K562 (cell line): ENCODE measurements around the gene L3MBTL1. TPM values are rescaled to one million over a fixed set of nuclear protein-coding genes. Genes with fewer than 3 reads are reported as not detected.

Experiments
- ATAC-seq: fragments of 200-7000 bp; cut with Tn5 transposase; 3 replicates; pipeline ENCODE4 v1.9.1; 2020; ENCODE audit warnings: moderate library complexity
- BruUV-seq: library from RNA; stranded (reverse); fragments of 400-500 nt; replicated peaks from 2 replicates; lab custom pipeline; 2021; lab: Mats Ljungman, UMichigan
- CTCF ChIA-PET: fragments of 300-600 bp; formaldehyde crosslinking; extraction: SDS; loops from one replicate; lab custom pipeline; 2021; ENCODE audit warnings: low intra/inter-chr PET ratio; lab: Yijun Ruan, JAX
- POLR2A ChIA-PET: fragments of 300-600, 350-650 bp; sonication (Branson Sonifier 250); formaldehyde crosslinking; extraction: SDS; loops from one replicate; lab custom pipeline; 2021; ENCODE audit warnings: antibody characterized with exemption, inconsistent platforms; lab: Yijun Ruan, JAX
- DNase-seq, 4 experiments: peaks; one replicate each; pipeline versions ENCODE4 v3.0.0 to v3.0.0-alpha.2; 2011 to 2018; ENCODE audit warnings: low spot score in 3 of 4, mixed read lengths in 3 of 4; ENCODE audit errors: extremely low read depth in 1 of 4
- FAIRE-seq: peaks from 2 replicates; lab custom pipeline; 2011; peaks lifted over from hg19 to GRCh38; lab: Jason Lieb, UNC
- H2AFZ ChIP-seq: 2 replicates; pipeline ENCODE4 v1.6.0; 2011; ENCODE audit warnings: low read depth, low read length, control low read depth, inconsistent platforms
- H3K27ac ChIP-seq: fragments of 200-600 bp; 3 replicates; pipeline ENCODE4 v1.8.0; 2011; ENCODE audit warnings: low read depth, mild to moderate bottlenecking, control low read depth, inconsistent platforms, low read length, moderate library complexity, mixed read lengths; ENCODE audit errors: extremely low read depth
- H3K27me3 ChIP-seq, 2 experiments: fragments of 300-600 bp in 1 of 2; 2 replicates in 1 of 2; 3 replicates in 1 of 2; pipeline versions ENCODE4 v1.6.0 to v1.8.0; 2011; ENCODE audit warnings: inconsistent platforms in 2 of 2, low read length in 2 of 2, mild to moderate bottlenecking in 1 of 2, mixed read lengths in 1 of 2, moderate library complexity in 1 of 2; ENCODE audit not compliant: control insufficient read depth in 2 of 2, insufficient read depth in 2 of 2
- H3K36me3 ChIP-seq: fragments of 300-600 bp; 3 replicates; pipeline ENCODE4 v1.8.0; 2011; ENCODE audit warnings: mild to moderate bottlenecking, low read length, inconsistent platforms; ENCODE audit not compliant: control insufficient read depth, insufficient read depth
- H3K4me1 ChIP-seq, 2 experiments: fragments of 200-600 bp in 1 of 2; replicated peaks in 1 of 2; 2 replicates in 1 of 2; 3 replicates in 1 of 2; pipeline versions ENCODE4 v1.5.1 to v1.8.0; 2011; ENCODE audit warnings: inconsistent platforms in 2 of 2, low read length in 2 of 2, mild to moderate bottlenecking in 1 of 2, mixed read lengths in 1 of 2, moderate library complexity in 1 of 2; ENCODE audit not compliant: control insufficient read depth in 2 of 2, insufficient read depth in 2 of 2
- H3K4me2 ChIP-seq: 2 replicates; pipeline ENCODE4 v1.6.1; 2011; ENCODE audit warnings: low read length, control low read depth, inconsistent platforms, mixed read lengths; ENCODE audit not compliant: insufficient read depth
- H3K4me3 ChIP-seq: fragments of 200-600 bp; sonication (generic), shearing (Covaris generic); 2 replicates; pipeline ENCODE4 v1.5.1; 2016; ENCODE audit warnings: control low read depth, inconsistent platforms
- H3K79me2 ChIP-seq: fragments of 200-600 bp; 3 replicates; pipeline ENCODE4 v1.8.0; 2011; ENCODE audit warnings: low read length, inconsistent platforms; ENCODE audit not compliant: control insufficient read depth, insufficient read depth
- H3K9ac ChIP-seq, 2 experiments: 2 replicates each; pipeline versions ENCODE4 v1.6.0 to v1.6.1; 2011; ENCODE audit warnings: low read depth in 2 of 2, low read length in 2 of 2, control low read depth in 1 of 2, inconsistent platforms in 1 of 2, mild to moderate bottlenecking in 1 of 2, mixed read lengths in 1 of 2; ENCODE audit not compliant: insufficient read depth in 1 of 2
- H3K9me1 ChIP-seq: one replicate; pipeline ENCODE4 v1.6.0; 2011; ENCODE audit warnings: inconsistent platforms, mild to moderate bottlenecking, low read length, moderate library complexity; ENCODE audit not compliant: control insufficient read depth, insufficient read depth
- H3K9me3 ChIP-seq: replicated peaks from 2 replicates; pipeline ENCODE4 v1.5.1; 2011; ENCODE audit warnings: low read depth, low read length, inconsistent platforms; ENCODE audit not compliant: control insufficient read depth, insufficient read depth
- H4K20me1 ChIP-seq: replicated peaks from 2 replicates; pipeline ENCODE4 v1.6.1; 2011; ENCODE audit warnings: low read length, inconsistent platforms, mixed read lengths; ENCODE audit not compliant: control insufficient read depth, insufficient read depth
- CEBPB ChIP-seq: fragments of 450-650 bp; IDR thresholded peaks from 2 replicates; pipeline ENCODE4 v1.6.1; 2016; ENCODE audit warnings: missing genetic modification characterization, missing compliant biosample characterization
- DNMT1 ChIP-seq: fragments of 450-650 bp; IDR thresholded peaks from 2 replicates; pipeline ENCODE4 v1.6.1; 2016; ENCODE audit warnings: antibody characterized with exemption, mild to moderate bottlenecking
- MAX ChIP-seq: sonication (generic); formaldehyde crosslinking; IDR thresholded peaks from 2 replicates; pipeline ENCODE4 v1.9.0; 2022; ENCODE audit warnings: mild to moderate bottlenecking, missing genetic modification reagents
- PTRF ChIP-seq: fragments of 450-650 bp; IDR thresholded peaks from 2 replicates; pipeline ENCODE4 v1.6.1; 2016; ENCODE audit warnings: mild to moderate bottlenecking, missing genetic modification characterization, missing compliant biosample characterization
- SNRNP70 ChIP-seq: fragments of 200-400 bp; formaldehyde crosslinking; optimal IDR thresholded peaks from 2 replicates; pipeline ENCODE3; 2017; ENCODE audit warnings: low read depth, low read length
- ZKSCAN8 ChIP-seq: fragments of 200-800 bp; sonication (Bioruptor generic); IDR thresholded peaks from 2 replicates; pipeline ENCODE4 v1.6.1; 2016; ENCODE audit warnings: missing genetic modification characterization, missing compliant biosample characterization
- ZNF778 ChIP-seq: fragments of 450-650 bp; formaldehyde crosslinking; IDR thresholded peaks from 2 replicates; pipeline ENCODE4 v1.4.0; 2020; ENCODE audit warnings: mild to moderate bottlenecking, moderate library complexity
- WGBS: fragments of 100-300 bp; shearing (Covaris generic); methylation state at CpG from one replicate; pipeline ENCODE4 v1.1.6; 2016; ENCODE audit warnings: low coverage, mixed read lengths; ENCODE audit not compliant: insufficient coverage; ENCODE audit errors: missing lambda C conversion rate; 5-methylcytosine and 5-hydroxymethylcytosine counted together
- in situ Hi-C: fragments of 300-500 bp; cut with MboI; formaldehyde crosslinking; loops from 4 replicates; pipeline ENCODE4 v1.15.0; 2018; ENCODE audit warnings: inconsistent platforms, mixed read lengths
- intact Hi-C: fragments of 100-400 bp; cut with micrococcal nuclease; formaldehyde crosslinking; loops from 2 replicates; pipeline ENCODE4 v1.14.2; 2022
- polyA plus RNA-seq, 8 experiments: library from polyadenylated mRNA; depleted of rRNA in 4 of 8; stranded (reverse) in 5 of 8; unstranded in 3 of 8; fragments of >200 nt; fragmentation: Nextera tagmentation in 2 of 8; fragmentation: Illumina TruSeq in 1 of 8; extraction: Ambion mirVana in 2 of 8; extraction: Trizol in 1 of 8; gene quantifications; 2 replicates each; pipeline versions ENCODE4 v1.2.1 to v1.2.3, GENCODE V29; 2011 to 2014; ENCODE audit warnings: inconsistent platforms in 1 of 8, missing spikeins in 1 of 8
- total RNA-seq, 7 experiments: library from RNA; depleted of rRNA in 6 of 7; stranded (reverse); fragments of >200 nt in 6 of 7; fragmentation: Illumina TruSeq in 2 of 7; extraction: Trizol in 2 of 7; gene quantifications; 2 replicates each; pipeline versions ENCODE4 v1.2.1 to v1.2.3, GENCODE V29; 2011 to 2021; ENCODE audit warnings: low replicate concordance in 1 of 7

The L3MBTL1 gene
- total and polyA plus RNA-seq, 9 of the 15 experiments (the other 6 are each of a cell fraction or from before 2014, with no cell fraction given) = 0.77 to 10.0 (median 4.4) TPM

GRCh38 chr20:43533060-43533459, 25.6 kb downstream of the L3MBTL1 start:
- CTCF ChIA-PET = no interaction called here
- H3K9me3 ChIP-seq = no peaks in the 10 kb centered on the region
- in situ Hi-C loops = no loop called here
- FAIRE-seq (no peak), DNase-seq (no peak), ATAC-seq (no peak)
- peaks cover 2% of the 10 kb centered on the region for H3K9me1 ChIP-seq
- no peaks in the 10 kb centered on the region for H3K27me3 ChIP-seq
- peaks cover 4 to 7% of the 10 kb centered on the region in 2 experiments; a peak in 4 of 5 replicates for H3K4me1 ChIP-seq
- POLR2A ChIA-PET = interaction anchor here (0.6 to 1.1 kb wide), 2 partner anchors 75 to 156 kb away, joined by 3 to 4 read pairs; no protein-coding TSS in a partner anchor
- H3K4me3 ChIP-seq = no peak overlapping the region
- H3K27ac ChIP-seq = no peak overlapping the region
- no peak overlapping the region for H2AFZ ChIP-seq
- intact Hi-C loops = loop anchor here (10.0 kb wide), 1 partner anchor 552 kb away; no protein-coding TSS in a partner anchor
- no peak for TF ChIP-seq MAX
- TF ChIP-seq ZNF778 (CRISPR knock-in tag) = no peak
- no peak for TF ChIP-seq DNMT1
- no TSS peak for BruUV-seq
- H3K36me3 ChIP-seq = peaks cover 12% of the 10 kb centered on the region; the same call in 2 of the 3 replicates
- H4K20me1 ChIP-seq = no peaks in the 10 kb centered on the region; the same call in 1 of the 2 replicates
- no peaks in the 10 kb centered on the region for H3K79me2 ChIP-seq
- no peak overlapping the region for H3K9ac ChIP-seq
- H3K4me2 ChIP-seq = no peak overlapping the region

DNA sequence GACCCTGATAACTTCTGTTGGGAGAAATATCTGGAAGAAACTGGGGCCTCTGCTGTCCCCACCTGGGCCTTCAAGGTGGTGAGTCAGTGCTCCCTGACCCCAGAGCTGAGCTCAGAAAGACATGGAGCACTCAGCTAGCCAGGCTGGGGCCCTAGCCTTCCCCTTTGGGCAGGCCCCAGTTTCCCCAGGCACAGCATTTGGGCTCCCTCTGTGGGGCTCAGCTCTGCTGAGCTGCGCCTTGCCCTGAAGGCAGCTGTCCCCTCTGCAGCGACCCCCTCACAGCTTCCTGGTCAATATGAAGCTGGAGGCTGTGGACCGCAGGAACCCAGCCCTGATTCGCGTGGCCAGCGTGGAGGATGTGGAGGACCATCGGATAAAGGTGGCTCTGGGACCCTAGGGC, 26.5 kb downstream of the L3MBTL1 start:
- ATAC-seq (no peak), FAIRE-seq (no peak), DNase-seq (no peak)
- no peaks in the 10 kb centered on the region for H3K9me3 ChIP-seq
- H4K20me1 ChIP-seq = no peaks in the 10 kb centered on the region; the same call in 1 of the 2 replicates
- CTCF ChIA-PET = no interaction called here
- no peaks in the 10 kb centered on the region for H3K79me2 ChIP-seq
- 85% methylated on average over 7 of the region's 7 CpGs for WGBS
- peaks cover 11% of the 10 kb centered on the region; the same call in 2 of the 3 replicates for H3K36me3 ChIP-seq
- intact Hi-C loops = loop anchor here (10.0 kb wide), 1 partner anchor 551 kb away; no protein-coding TSS in a partner anchor
- no peak overlapping the region for H3K4me3 ChIP-seq
- BruUV-seq = no TSS peak
- peaks cover 6% of the 10 kb centered on the region for H3K9me1 ChIP-seq
- no peaks in the 10 kb centered on the region for H3K27me3 ChIP-seq
- H3K4me2 ChIP-seq = no peak overlapping the region
- peaks cover 13 to 15% of the 10 kb centered on the region in 2 experiments; a peak in 4 of 5 replicates for H3K4me1 ChIP-seq
- POLR2A ChIA-PET = interaction anchor here (0.6 to 1.1 kb wide), 3 partner anchors 75 to 143 kb away, joined by 3 to 4 read pairs (median 4); no protein-coding TSS in a partner anchor
- no peak overlapping the region for H3K27ac ChIP-seq
- in situ Hi-C loops = no loop called here
- TF ChIP-seq CEBPB (tag) = no peak
- TF ChIP-seq PTRF (tag) = no peak
- no peak for TF ChIP-seq SNRNP70
- TF ChIP-seq ZKSCAN8 (CRISPR knock-in tag) = no peak
- H2AFZ ChIP-seq = no peak overlapping the region
- no peak overlapping the region for H3K9ac ChIP-seq
